IMR-90 (cell line): ENCODE measurements around the gene RELL2. TPM values are rescaled to one million over a fixed set of nuclear protein-coding genes. Genes with fewer than 3 reads are reported as not detected.

Experiments used
- microRNA-seq, 2 experiments: library from miRNA; stranded (forward) in 1 of 2; unstranded in 1 of 2; fragments of 10-50 nt in 1 of 2; fragments of <30 nt in 1 of 2; gene quantifications in 1 of 2; microRNA quantifications in 1 of 2; one replicate each; pipeline versions ENCODE3 to v1.1.0; 2013 to 2020; ENCODE audit not compliant: insufficient read depth in 1 of 2, insufficient read length in 1 of 2, unreplicated experiment in 1 of 2
- polyA plus RNA-seq, 3 experiments: library from polyadenylated mRNA; depleted of rRNA; stranded (reverse); fragments of >200 nt; gene quantifications; 2 replicates each; pipeline ENCODE4 v1.2.3, GENCODE V29; 2012; ENCODE audit warnings: low replicate concordance in 1 of 3
- small RNA-seq, 5 experiments: library from RNA; depleted of rRNA; stranded (forward); fragments of <200 nt; gene quantifications; one replicate each; pipeline ENCODE3, GENCODE V24; 2012
- total RNA-seq: library from RNA; depleted of rRNA; stranded (reverse); fragments of >200 nt; gene quantifications from 2 replicates; pipeline ENCODE4 v1.2.3, GENCODE V29; 2012; rRNA removed

Gene RELL2
- total and polyA plus RNA-seq, 2 of the 4 experiments (the other 2 are of a cell fraction), result 2.2 to 7.6 TPM

Small RNA genes within 50 kb of the gene (microRNA-seq; reads per million reads assigned to microRNA genes)
- gene RPS27AP10 (ENCODE audit: insufficient read depth, insufficient read length), result not detected

Small RNA genes within 50 kb of the gene (small RNA-seq; reads per million reads assigned to genes)
- 0 reads per million in 5 experiments for gene RPS27AP10

Other genes starting within 250 kb of the RELL2 start
- 16.4 and 17.6 TPM in 2 replicates for gene PCDHGB4, start 249.3 kb upstream of the RELL2 start, total RNA-seq
- gene PCDHGB4, start 249.3 kb upstream of the RELL2 start, polyA plus RNA-seq (2012; rRNA removed), result 10.0 TPM in 2 replicates
- 2.0 and 2.2 TPM in 2 replicates for gene PCDHGA8, start 244.4 kb upstream of the RELL2 start, total RNA-seq
- 0.87 and 0.89 TPM in 2 replicates for gene PCDHGA8, start 244.4 kb upstream of the RELL2 start, polyA plus RNA-seq (2012; rRNA removed)
- 17.2 and 17.5 TPM in 2 replicates for gene PCDHGB5, start 239.1 kb upstream of the RELL2 start, total RNA-seq
- 20.0 and 21.1 TPM in 2 replicates for gene PCDHGB5, start 239.1 kb upstream of the RELL2 start, polyA plus RNA-seq (2012; rRNA removed)
- 3.9 and 4.5 TPM in 2 replicates for gene PCDHGA9, start 234.2 kb upstream of the RELL2 start, total RNA-seq
- gene PCDHGA9, start 234.2 kb upstream of the RELL2 start, polyA plus RNA-seq (2012; rRNA removed), result 1.5 and 1.8 TPM in 2 replicates
- gene PCDHGB6, start 229.0 kb upstream of the RELL2 start, total RNA-seq, result 2.2 and 2.8 TPM in 2 replicates
- gene PCDHGB6, start 229.0 kb upstream of the RELL2 start, polyA plus RNA-seq (2012; rRNA removed), result 1.4 and 1.5 TPM in 2 replicates
- gene PCDHGA10, start 224.0 kb upstream of the RELL2 start, total RNA-seq, result 6.6 and 6.9 TPM in 2 replicates
- 3.4 TPM in 2 replicates for gene PCDHGA10, start 224.0 kb upstream of the RELL2 start, polyA plus RNA-seq (2012; rRNA removed)
- 5.8 and 6.3 TPM in 2 replicates for gene PCDHGB7, start 219.3 kb upstream of the RELL2 start, total RNA-seq
- 7.4 and 8.1 TPM in 2 replicates for gene PCDHGB7, start 219.3 kb upstream of the RELL2 start, polyA plus RNA-seq (2012; rRNA removed)
- gene PCDHGA11, start 215.9 kb upstream of the RELL2 start, total RNA-seq, result 5.4 and 5.8 TPM in 2 replicates
- 6.9 and 7.5 TPM in 2 replicates for gene PCDHGA11, start 215.9 kb upstream of the RELL2 start, polyA plus RNA-seq (2012; rRNA removed)
- 8.8 and 9.7 TPM in 2 replicates for gene PCDHGA12, start 206.5 kb upstream of the RELL2 start, total RNA-seq
- 7.9 and 9.2 TPM in 2 replicates for gene PCDHGA12, start 206.5 kb upstream of the RELL2 start, polyA plus RNA-seq (2012; rRNA removed)
- 21.1 and 21.9 TPM in 2 replicates for gene PCDHGC3, start 161.0 kb upstream of the RELL2 start, total RNA-seq
- gene PCDHGC3, start 161.0 kb upstream of the RELL2 start, polyA plus RNA-seq (2012; rRNA removed), result 58.9 and 72.1 TPM in 2 replicates
- gene PCDHGC4, start 152.0 kb upstream of the RELL2 start, total RNA-seq, result 1.1 and 1.6 TPM in 2 replicates
- 0.60 and 0.65 TPM in 2 replicates for gene PCDHGC4, start 152.0 kb upstream of the RELL2 start, polyA plus RNA-seq (2012; rRNA removed)
- gene PCDHGC5, start 147.9 kb upstream of the RELL2 start, total RNA-seq, result 2.5 and 2.9 TPM in 2 replicates
- 3.8 TPM in 2 replicates for gene PCDHGC5, start 147.9 kb upstream of the RELL2 start, polyA plus RNA-seq (2012; rRNA removed)
- 12.0 and 15.8 TPM in 2 replicates for gene DIAPH1, start 18.0 kb upstream of the RELL2 start, total RNA-seq
- 30.7 and 37.4 TPM in 2 replicates for gene DIAPH1, start 18.0 kb upstream of the RELL2 start, polyA plus RNA-seq (2012; rRNA removed)
- 71.7 and 84.2 TPM in 2 replicates for gene HDAC3, start 148 bp upstream of the RELL2 start, total RNA-seq
- 78.6 and 89.7 TPM in 2 replicates for gene HDAC3, start 148 bp upstream of the RELL2 start, polyA plus RNA-seq (2012; rRNA removed)
- gene FCHSD1, start 14.4 kb downstream of the RELL2 start, total RNA-seq, result 32.8 and 33.2 TPM in 2 replicates
- 58.7 and 62.1 TPM in 2 replicates for gene FCHSD1, start 14.4 kb downstream of the RELL2 start, polyA plus RNA-seq (2012; rRNA removed)
- 1.4 and 2.2 TPM in 2 replicates for gene ARAP3, start 45.2 kb downstream of the RELL2 start, total RNA-seq
- 6.6 and 6.9 TPM in 2 replicates for gene ARAP3, start 45.2 kb downstream of the RELL2 start, polyA plus RNA-seq (2012; rRNA removed)
- gene PCDH1, start 241.4 kb downstream of the RELL2 start, total RNA-seq, result 0.83 and 0.90 TPM in 2 replicates
- gene PCDH1, start 241.4 kb downstream of the RELL2 start, polyA plus RNA-seq (2012; rRNA removed), result 0.74 and 0.82 TPM in 2 replicates